Adrenal gland (tissue), 5 donors: ENCODE results near the gene FAT2.

Experiments
- CTCF ChIP-seq, 6 experiments: fragments of 450-650 bp in 4 of 6; fragments of 200-600 bp in 2 of 6; sonication (generic) in 1 of 6; IDR thresholded peaks; 1 replicate in 5 of 6; 2 replicates in 1 of 6; pipeline versions ENCODE4 v1.5.1 to v1.8.0; 2016 to 2021; ENCODE audit warnings: antibody characterized with exemption in 6 of 6, mild to moderate bottlenecking in 2 of 6, moderate library complexity in 1 of 6
- POLR2A ChIP-seq, 2 donors: fragments of 450-650 bp; IDR thresholded peaks; one replicate each; pipeline ENCODE4 v1.6.1; 2017; ENCODE audit warnings: antibody characterized with exemption in 2 of 2, mild to moderate bottlenecking in 2 of 2, moderate library complexity in 1 of 2
- donor health status: DM: no; HTN: no; CAD: no.

- no peak for TF ChIP-seq CTCF (IDR thresholded peaks at IDR 0.05)
- no peak for TF ChIP-seq POLR2A (IDR thresholded peaks at IDR 0.05)
Measured at GRCh38 chr5:151608522-151608921, 17.4 kb upstream of the FAT2 start.
